IMR-90 (cell line): ENCODE measurements around the gene NPTX1. TPM values are rescaled to one million over a fixed set of nuclear protein-coding genes. Genes with fewer than 3 reads are reported as not detected.

Source experiments
- ATAC-seq: fragments of 200-7000 bp; cut with Tn5 transposase; 2 replicates; pipeline ENCODE4 v1.9.1; 2020; ENCODE audit warnings: low read depth, mild to moderate bottlenecking, moderate library complexity
- BruUV-seq: library from RNA; stranded (reverse); fragments of 400-500 nt; replicated peaks from 2 replicates; lab custom pipeline; 2021; lab: Mats Ljungman, UMichigan
- CTCF ChIA-PET: fragments of 300-600 bp; formaldehyde crosslinking; extraction: SDS; loops from one replicate; lab custom pipeline; 2021; ENCODE audit warnings: antibody characterized with exemption; lab: Yijun Ruan, JAX
- POLR2A ChIA-PET: fragments of 300-600 bp; sonication (Branson Sonifier 250); formaldehyde crosslinking; loops from one replicate; lab custom pipeline; 2022; ENCODE audit warnings: antibody characterized with exemption; ENCODE audit not compliant: unreplicated experiment; lab: Charles Lee
- DNase-seq: peaks from one replicate; pipeline ENCODE4 v3.0.0; 2013
- H2AFZ ChIP-seq: replicated peaks from 2 replicates; pipeline ENCODE3; 2013; ENCODE audit warnings: low read length, mild to moderate bottlenecking; ENCODE audit not compliant: poor library complexity
- H2AK5ac ChIP-seq: 2 replicates; pipeline ENCODE4 v1.6.1; 2013; ENCODE audit warnings: low read depth, low read length, inconsistent platforms
- H2AK9ac ChIP-seq: replicated peaks from 2 replicates; pipeline ENCODE3; 2013; ENCODE audit warnings: mild to moderate bottlenecking, low read depth, low read length, moderate library complexity; ENCODE audit not compliant: poor library complexity
- H2BK120ac ChIP-seq: 2 replicates; pipeline ENCODE4 v1.6.1; 2013; ENCODE audit warnings: low read depth, low read length, inconsistent platforms
- H2BK15ac ChIP-seq: 3 replicates; pipeline ENCODE4 v1.6.1; 2013; ENCODE audit warnings: low read depth, low read length, inconsistent platforms
- H2BK20ac ChIP-seq: 2 replicates; pipeline ENCODE4 v1.6.1; 2013; ENCODE audit warnings: low read depth, mild to moderate bottlenecking, inconsistent platforms, low read length, moderate library complexity
- H2BK5ac ChIP-seq: 2 replicates; pipeline ENCODE4 v1.6.1; 2013; ENCODE audit warnings: mild to moderate bottlenecking, low read depth, low read length, inconsistent platforms; ENCODE audit not compliant: poor library complexity, severe bottlenecking
- H3K14ac ChIP-seq: replicated peaks from 2 replicates; pipeline ENCODE4 v1.6.1; 2013; ENCODE audit warnings: low read depth, low read length, inconsistent platforms
- H3K18ac ChIP-seq: 2 replicates; pipeline ENCODE4 v1.6.1; 2013; ENCODE audit warnings: low read depth, low read length, control low read depth
- H3K23ac ChIP-seq: 2 replicates; pipeline ENCODE4 v1.6.1; 2013; ENCODE audit warnings: low read depth, low read length, inconsistent platforms
- H3K27ac ChIP-seq: 2 replicates; pipeline ENCODE4 v1.5.1; 2013; ENCODE audit warnings: mild to moderate bottlenecking, control low read depth, low read length; ENCODE audit not compliant: insufficient read depth
- H3K27me3 ChIP-seq: 2 replicates; pipeline ENCODE4 v1.6.1; 2013; ENCODE audit warnings: low read length; ENCODE audit not compliant: control insufficient read depth, insufficient read depth
- H3K36me3 ChIP-seq: 2 replicates; pipeline ENCODE4 v1.6.1; 2013; ENCODE audit warnings: low read length, mixed read lengths; ENCODE audit not compliant: control insufficient read depth, insufficient read depth
- H3K4ac ChIP-seq: 2 replicates; pipeline ENCODE4 v1.6.1; 2013; ENCODE audit warnings: low read depth, low read length, inconsistent platforms
- H3K4me1 ChIP-seq: 2 replicates; pipeline ENCODE4 v1.6.1; 2013; ENCODE audit warnings: low read length, mixed read lengths; ENCODE audit not compliant: control insufficient read depth, insufficient read depth
- H3K4me2 ChIP-seq: 2 replicates; pipeline ENCODE4 v1.6.1; 2013; ENCODE audit warnings: low read depth, mild to moderate bottlenecking, control low read depth, low read length, moderate library complexity
- H3K4me3 ChIP-seq: 2 replicates; pipeline ENCODE4 v1.5.1; 2013; ENCODE audit warnings: low read depth, mild to moderate bottlenecking, control low read depth, low read length, moderate library complexity; ENCODE audit not compliant: insufficient read depth
- H3K56ac ChIP-seq: 2 replicates; pipeline ENCODE4 v1.6.1; 2013; ENCODE audit warnings: low read length, inconsistent platforms; ENCODE audit not compliant: insufficient read depth; ENCODE audit errors: extremely low read depth
- H3K79me1 ChIP-seq, 2 experiments: 2 replicates each; pipeline ENCODE4 v1.6.1; 2013; ENCODE audit warnings: low read length in 2 of 2, inconsistent platforms in 1 of 2, low read depth in 1 of 2
- H3K9ac ChIP-seq: 2 replicates; pipeline ENCODE4 v1.6.1; 2013; ENCODE audit warnings: low read depth, low read length, control low read depth
- H3K9me1 ChIP-seq: 2 replicates; pipeline ENCODE4 v1.6.1; 2013; ENCODE audit warnings: low read length, inconsistent platforms; ENCODE audit not compliant: insufficient read depth
- H3K9me3 ChIP-seq: 2 replicates; pipeline ENCODE4 v1.6.1; 2013; ENCODE audit warnings: low read length; ENCODE audit not compliant: control insufficient read depth, insufficient read depth
- H4K20me1 ChIP-seq: 2 replicates; pipeline ENCODE4 v1.6.1; 2013; ENCODE audit warnings: low read length, inconsistent platforms; ENCODE audit not compliant: insufficient read depth
- H4K5ac ChIP-seq: 2 replicates; pipeline ENCODE4 v1.6.1; 2013; ENCODE audit warnings: mild to moderate bottlenecking, low read depth, low read length, control low read depth
- H4K8ac ChIP-seq, 2 experiments: 2 replicates each; pipeline ENCODE4 v1.6.1; 2013; ENCODE audit warnings: low read depth in 2 of 2, low read length in 2 of 2, control low read depth in 1 of 2, inconsistent platforms in 1 of 2
- H4K91ac ChIP-seq: 2 replicates; pipeline ENCODE4 v1.6.1; 2013; ENCODE audit warnings: low read depth, low read length, inconsistent platforms; ENCODE audit not compliant: insufficient read depth
- BHLHE40 ChIP-seq: fragments of 150-350 bp; IDR thresholded peaks from 2 replicates; pipeline ENCODE4 v1.6.1; 2016; ENCODE audit warnings: mild to moderate bottlenecking, low read depth, low read length
- POLR2A ChIP-seq: IDR thresholded peaks from 2 replicates; pipeline ENCODE4 v1.6.1; 2012; ENCODE audit warnings: mild to moderate bottlenecking, low read depth, low read length
- RCOR1 ChIP-seq: IDR thresholded peaks from 2 replicates; pipeline ENCODE4 v1.6.1; 2012; ENCODE audit warnings: mild to moderate bottlenecking, low read length, improper control_type of control experiment; ENCODE audit not compliant: insufficient replicate concordance
- WGBS, 2 experiments: methylation state at CpG; one replicate each; pipeline versions ENCODE4 v1.1.5 to v1.1.7; 2013; ENCODE audit warnings: missing lambda C conversion rate in 2 of 2; ENCODE audit not compliant: insufficient read length in 1 of 2; ENCODE audit errors: extremely low coverage in 2 of 2; 5-methylcytosine and 5-hydroxymethylcytosine counted together
- dilution Hi-C: fragments of 300-500 bp; cut with HindIII; formaldehyde crosslinking; loops from one replicate; pipeline ENCODE4 v1.14.3; 2018; ENCODE audit warnings: low sequenced_read_pairs; ENCODE audit not compliant: unreplicated experiment
- in situ Hi-C: fragments of 300-500 bp; cut with MboI; formaldehyde crosslinking; loops from 3 replicates; pipeline ENCODE4 v1.14.3; 2019; ENCODE audit warnings: low sequenced_read_pairs, inconsistent platforms, mixed read lengths
- intact Hi-C: fragments of 100-400 bp; cut with micrococcal nuclease; formaldehyde crosslinking; loops from 2 replicates; pipeline ENCODE4 v1.10.0; 2022
- polyA plus RNA-seq, 3 experiments: library from polyadenylated mRNA; depleted of rRNA; stranded (reverse); fragments of >200 nt; gene quantifications; 2 replicates each; pipeline ENCODE4 v1.2.3, GENCODE V29; 2012; ENCODE audit warnings: low replicate concordance in 1 of 3
- total RNA-seq: library from RNA; depleted of rRNA; stranded (reverse); fragments of >200 nt; gene quantifications from 2 replicates; pipeline ENCODE4 v1.2.3, GENCODE V29; 2012

NPTX1 gene
- total and polyA plus RNA-seq, 2 of the 4 experiments (the other 2 are of a cell fraction): 20.8 to 39.5 TPM

DNA sequence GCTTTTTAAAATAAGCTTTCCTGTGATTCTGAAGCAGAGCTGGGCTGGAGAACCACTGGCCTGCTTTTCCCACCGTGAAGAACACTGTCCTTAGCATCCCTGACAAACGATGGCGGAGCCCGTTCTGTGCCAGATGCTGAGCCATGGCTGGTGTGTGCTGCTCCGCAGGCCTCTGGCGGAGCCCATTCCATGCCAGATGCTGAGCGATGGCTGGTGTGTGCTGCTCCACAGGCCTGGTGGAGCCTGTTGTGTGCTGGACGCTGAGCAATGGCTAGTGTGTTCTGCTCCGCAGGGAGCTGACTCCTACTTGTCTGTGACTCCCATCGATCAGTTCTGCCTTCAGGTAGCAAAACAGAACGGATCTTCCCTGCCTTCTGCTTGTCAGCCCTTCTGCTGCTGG is 57.2 kb downstream of the NPTX1 start:
- H3K4me2 ChIP-seq: no peak overlapping the region
- H3K9me3 ChIP-seq: no peaks in the 10 kb centered on the region
- dilution Hi-C loops: no loop called here
- H3K18ac ChIP-seq: no peak overlapping the region
- no peak overlapping the region for H3K23ac ChIP-seq
- H2AK5ac ChIP-seq: no peak overlapping the region
- H4K20me1 ChIP-seq: peaks cover 29% of the 10 kb centered on the region
- no peak overlapping the region for H2BK20ac ChIP-seq
- no peak overlapping the region for H4K8ac ChIP-seq
- 84% methylated on average over 9 of the region's 11 CpGs; no CpG with 5 or more reads in 1 of the 2 experiments for WGBS, 2 experiments
- BruUV-seq: no TSS peak
- no peak overlapping the region for H2BK5ac ChIP-seq
- H3K9me1 ChIP-seq: peaks cover 23% of the 10 kb centered on the region
- TF ChIP-seq RCOR1 (no peak), POLR2A (no peak), BHLHE40 (no peak)
- no peaks in the 10 kb centered on the region for H3K27me3 ChIP-seq
- no peak overlapping the region for H3K4ac ChIP-seq
- H3K14ac ChIP-seq: no peak overlapping the region
- in situ Hi-C loops: no loop called here
- H3K79me1 ChIP-seq: peaks cover 44 to 56% of the 10 kb centered on the region in 2 experiments
- H4K91ac ChIP-seq: no peak overlapping the region
- peaks cover 19% of the 10 kb centered on the region for H3K36me3 ChIP-seq
- no peak overlapping the region for H2AK9ac ChIP-seq
- H2AFZ ChIP-seq: no peak overlapping the region
- H2BK15ac ChIP-seq: no peak overlapping the region
- no peak for ATAC-seq
- POLR2A ChIA-PET: interaction anchor here (0.6 kb wide), 1 partner anchor 9 kb away, joined by 4 read pairs; no protein-coding TSS in a partner anchor
- H3K56ac ChIP-seq: no peak overlapping the region
- no peak overlapping the region for H4K5ac ChIP-seq
- H3K9ac ChIP-seq: no peak overlapping the region
- H3K27ac ChIP-seq: no peak overlapping the region
- CTCF ChIA-PET: no interaction called here
- intact Hi-C loops: no loop called here
- H2BK120ac ChIP-seq: no peak overlapping the region
- no peak overlapping the region for H3K4me3 ChIP-seq
- peaks cover 5% of the 10 kb centered on the region; the same call in 1 of the 2 replicates for H3K4me1 ChIP-seq
- DNase-seq: no peak
